SU-DHL-6 (cell line): Measurements from ENCODE around the gene ZNF141.

Source experiments
- H2AFZ ChIP-seq: fragments of 200-600 bp; sonication (generic); 2 replicates; pipeline ENCODE4 v1.6.1; 2014; ENCODE audit warnings: low read depth, mild to moderate bottlenecking, moderate library complexity, mixed read lengths, antibody characterized with exemption, low read length; ENCODE audit not compliant: severe bottlenecking
- H3F3A ChIP-seq: fragments of 200-600 bp; shearing (Covaris generic); 2 replicates; pipeline ENCODE4 v1.6.0; 2016; ENCODE audit warnings: antibody characterized with exemption, mild to moderate bottlenecking; ENCODE audit not compliant: insufficient read depth
- H3K27ac ChIP-seq: fragments of 200-600 bp; sonication (generic); 2 replicates; pipeline ENCODE4 v1.5.1; 2016; ENCODE audit warnings: low read depth, mild to moderate bottlenecking, low read length, moderate library complexity, mixed read lengths
- H3K27me3 ChIP-seq: fragments of 200-600 bp; sonication (generic), shearing (Covaris generic); 2 replicates; pipeline ENCODE4 v1.6.0; 2014; ENCODE audit warnings: mild to moderate bottlenecking, low read length
- H3K36me3 ChIP-seq: fragments of 200-600 bp; sonication (generic); 2 replicates; pipeline ENCODE4 v1.6.1; 2014; ENCODE audit warnings: mild to moderate bottlenecking, low read length, mixed read lengths
- H3K4me2 ChIP-seq: fragments of 300-600, 200-600 bp; shearing (Covaris generic), sonication (generic); 2 replicates; pipeline ENCODE4 v1.6.0; 2014; ENCODE audit warnings: low read length, low read depth, mild to moderate bottlenecking; ENCODE audit not compliant: poor library complexity, severe bottlenecking
- H3K4me3 ChIP-seq: fragments of 200-600 bp; sonication (generic); 2 replicates; pipeline ENCODE4 v1.5.1; 2014; ENCODE audit warnings: antibody characterized with exemption, low read length, mild to moderate bottlenecking, mixed read lengths; ENCODE audit not compliant: insufficient read depth, poor library complexity, severe bottlenecking
- H3K79me2 ChIP-seq: fragments of 200-600 bp; sonication (generic); 2 replicates; pipeline ENCODE4 v1.6.1; 2014; ENCODE audit warnings: mild to moderate bottlenecking, low read length, moderate library complexity; ENCODE audit not compliant: insufficient read depth
- H3K9ac ChIP-seq: fragments of 200-600 bp; sonication (generic); 2 replicates; pipeline ENCODE4 v1.7.0; 2014; ENCODE audit warnings: mild to moderate bottlenecking, low read length
- H3K9me2 ChIP-seq: fragments of 200-600 bp; sonication (generic); replicated peaks from 2 replicates; pipeline ENCODE4 v1.6.1; 2014; ENCODE audit warnings: low read length; ENCODE audit not compliant: insufficient read depth
- H3K9me3 ChIP-seq: fragments of 200-600 bp; sonication (generic); 2 replicates; pipeline ENCODE4 v1.6.1; 2014; ENCODE audit warnings: low read length, mixed read lengths; ENCODE audit not compliant: insufficient read depth
- H4K20me1 ChIP-seq: fragments of 200-600 bp; sonication (generic); 2 replicates; pipeline ENCODE4 v1.6.1; 2014; ENCODE audit warnings: low read depth, mild to moderate bottlenecking, antibody characterized with exemption, low read length, moderate library complexity, mixed read lengths
- EZH2phosphoT487 ChIP-seq: fragments of 200-600 bp; sonication (generic), shearing (Covaris generic); conservative IDR thresholded peaks from 2 replicates; pipeline ENCODE4 v1.6.1; 2018; ENCODE audit warnings: mild to moderate bottlenecking, antibody characterized with exemption, low read length, moderate library complexity, mixed read lengths
- TF ChIP-seq, protein P1 (sequence below): fragments of 200-600 bp; sonication (generic); IDR thresholded peaks from one replicate; pipeline ENCODE4 v1.5.1; 2017; ENCODE audit warnings: antibody characterized with exemption, mild to moderate bottlenecking, low read length, moderate library complexity; ENCODE audit not compliant: insufficient read depth, poor library complexity, severe bottlenecking

The ZNF141 gene

DNA sequence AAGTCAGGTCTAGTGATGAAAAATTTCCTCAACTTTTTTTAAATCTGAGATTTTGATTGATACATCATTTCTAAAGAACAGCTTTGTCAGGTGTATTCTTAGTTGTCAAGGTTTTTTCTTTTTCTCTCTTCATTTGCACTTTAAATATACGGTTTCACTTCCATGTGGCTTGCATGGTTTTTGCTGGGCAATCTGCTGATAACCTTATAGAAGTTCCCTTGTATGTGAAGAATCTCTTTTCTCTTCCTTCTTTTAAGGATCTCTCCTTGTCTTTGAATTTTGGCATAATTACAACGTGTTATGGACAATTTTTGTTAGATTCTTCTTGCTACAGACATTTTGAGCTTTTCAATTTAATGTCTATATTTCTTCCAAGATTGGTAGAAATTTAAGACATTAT is 85.0 kb downstream of the ZNF141 start:
- Histone ChIP-seq H3K9ac (no peak overlapping the region), H3K4me3 (no peak overlapping the region), H3K79me2 (no peaks in the 10 kb centered on the region), H3F3A (no peaks in the 10 kb centered on the region), H2AFZ (no peak overlapping the region), H3K36me3 (peaks cover 12% of the 10 kb centered on the region), H3K4me2 (no peak overlapping the region), H3K9me2 (no peaks in the 10 kb centered on the region), H3K9me3 (peaks cover 44% of the 10 kb centered on the region; the same call in 1 of the 2 replicates), H3K27ac (no peak overlapping the region), H3K27me3 (no peaks in the 10 kb centered on the region), H4K20me1 (no peaks in the 10 kb centered on the region)
- TF ChIP-seq, protein P1, sequence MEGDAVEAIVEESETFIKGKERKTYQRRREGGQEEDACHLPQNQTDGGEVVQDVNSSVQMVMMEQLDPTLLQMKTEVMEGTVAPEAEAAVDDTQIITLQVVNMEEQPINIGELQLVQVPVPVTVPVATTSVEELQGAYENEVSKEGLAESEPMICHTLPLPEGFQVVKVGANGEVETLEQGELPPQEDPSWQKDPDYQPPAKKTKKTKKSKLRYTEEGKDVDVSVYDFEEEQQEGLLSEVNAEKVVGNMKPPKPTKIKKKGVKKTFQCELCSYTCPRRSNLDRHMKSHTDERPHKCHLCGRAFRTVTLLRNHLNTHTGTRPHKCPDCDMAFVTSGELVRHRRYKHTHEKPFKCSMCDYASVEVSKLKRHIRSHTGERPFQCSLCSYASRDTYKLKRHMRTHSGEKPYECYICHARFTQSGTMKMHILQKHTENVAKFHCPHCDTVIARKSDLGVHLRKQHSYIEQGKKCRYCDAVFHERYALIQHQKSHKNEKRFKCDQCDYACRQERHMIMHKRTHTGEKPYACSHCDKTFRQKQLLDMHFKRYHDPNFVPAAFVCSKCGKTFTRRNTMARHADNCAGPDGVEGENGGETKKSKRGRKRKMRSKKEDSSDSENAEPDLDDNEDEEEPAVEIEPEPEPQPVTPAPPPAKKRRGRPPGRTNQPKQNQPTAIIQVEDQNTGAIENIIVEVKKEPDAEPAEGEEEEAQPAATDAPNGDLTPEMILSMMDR, result no peak
- TF ChIP-seq EZH2phosphoT487, result no peak
